ENCODE measurements around the gene CHEK1. TPM values are rescaled to one million over a fixed set of nuclear protein-coding genes. Genes with fewer than 3 reads are reported as not detected.

Gene CHEK1
- total and polyA plus RNA-seq, 2 donors (not counting 3 experiments of a cell fraction or from before 2014, with no cell fraction given): 15.0 to 66.1 TPM

DNA sequence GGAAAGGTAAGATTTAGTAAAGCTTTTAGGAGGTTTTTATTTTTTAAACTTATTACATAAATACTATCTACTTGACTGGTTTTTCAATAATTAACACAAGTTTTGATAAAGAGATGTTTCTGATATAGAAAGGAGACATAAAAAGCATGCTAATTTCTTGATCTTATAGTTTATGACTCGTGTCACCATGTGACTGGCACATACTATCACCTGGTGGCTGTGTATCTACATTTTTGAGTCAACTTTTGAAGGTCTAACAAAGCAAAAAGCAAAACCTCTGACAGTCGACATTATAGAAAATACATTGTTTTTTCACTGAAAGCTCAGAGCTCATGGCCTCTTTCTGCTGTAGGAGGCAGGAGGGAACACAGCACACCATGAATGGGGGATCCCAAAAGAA is 54.9 kb downstream of the CHEK1 start:
- DNase-seq (ENCODE audit: low read depth, low spot score) (no peak), FAIRE-seq (no peak)
- CTCF ChIA-PET: interaction anchor here (0.6 to 6.1 kb wide), 21 partner anchors 8 to 208 kb away, joined by 3 to 44 read pairs (median 4); partner anchors contain the start of genes CHEK1 and HYLS1
- H3K27ac ChIP-seq (ENCODE audit: insufficient read depth, low read depth, low read length): no peak overlapping the region
- H3K79me2 ChIP-seq (ENCODE audit: control insufficient read depth, insufficient read depth, low read length): no peaks in the 10 kb centered on the region
- no peaks in the 10 kb centered on the region for H3K9me3 ChIP-seq (replicated peaks; ENCODE audit: control insufficient read depth, insufficient read depth, low read length)
- H3K36me3 ChIP-seq (ENCODE audit: control insufficient read depth in 2 of 2, extremely low read depth in 1 of 2, insufficient read depth in 2 of 2, low read length in 2 of 2): peaks cover 2 to 11% of the 10 kb centered on the region in 2 experiments
- H4K20me1 ChIP-seq (replicated peaks; ENCODE audit: control insufficient read depth, extremely low read depth, insufficient read depth, low read length): no peaks in the 10 kb centered on the region
- no peaks in the 10 kb centered on the region for H3K9me1 ChIP-seq (replicated peaks; ENCODE audit: control insufficient read depth, extremely low read depth, insufficient read depth, low read length)
- BruUV-seq (replicated peaks): no TSS peak
- no peaks in the 10 kb centered on the region for H3K27me3 ChIP-seq (ENCODE audit: control insufficient read depth in 2 of 2, insufficient read depth in 2 of 2, low read length in 2 of 2)
- H3K4me2 ChIP-seq (ENCODE audit: insufficient read depth, low read length): no peak overlapping the region
- no peak overlapping the region for H2AFZ ChIP-seq (ENCODE audit: low read depth, low read length)
- dilution Hi-C loops (cut with MboI; ENCODE audit: extremely low pct_ligation_motif_present, low sequenced_read_pairs): no loop called here
- POLR2A ChIA-PET: no interaction called here
- TF ChIP-seq, protein P1, sequence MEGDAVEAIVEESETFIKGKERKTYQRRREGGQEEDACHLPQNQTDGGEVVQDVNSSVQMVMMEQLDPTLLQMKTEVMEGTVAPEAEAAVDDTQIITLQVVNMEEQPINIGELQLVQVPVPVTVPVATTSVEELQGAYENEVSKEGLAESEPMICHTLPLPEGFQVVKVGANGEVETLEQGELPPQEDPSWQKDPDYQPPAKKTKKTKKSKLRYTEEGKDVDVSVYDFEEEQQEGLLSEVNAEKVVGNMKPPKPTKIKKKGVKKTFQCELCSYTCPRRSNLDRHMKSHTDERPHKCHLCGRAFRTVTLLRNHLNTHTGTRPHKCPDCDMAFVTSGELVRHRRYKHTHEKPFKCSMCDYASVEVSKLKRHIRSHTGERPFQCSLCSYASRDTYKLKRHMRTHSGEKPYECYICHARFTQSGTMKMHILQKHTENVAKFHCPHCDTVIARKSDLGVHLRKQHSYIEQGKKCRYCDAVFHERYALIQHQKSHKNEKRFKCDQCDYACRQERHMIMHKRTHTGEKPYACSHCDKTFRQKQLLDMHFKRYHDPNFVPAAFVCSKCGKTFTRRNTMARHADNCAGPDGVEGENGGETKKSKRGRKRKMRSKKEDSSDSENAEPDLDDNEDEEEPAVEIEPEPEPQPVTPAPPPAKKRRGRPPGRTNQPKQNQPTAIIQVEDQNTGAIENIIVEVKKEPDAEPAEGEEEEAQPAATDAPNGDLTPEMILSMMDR (IDR thresholded peaks at IDR 0.05; ENCODE audit: extremely low read depth in 1 of 2, insufficient read depth in 1 of 2, low read depth in 1 of 2, low read length in 2 of 2): no peak
- TF ChIP-seq POLR2AphosphoS5 (IDR thresholded peaks at IDR 0.05; ENCODE audit: insufficient read depth, low read depth, low read length) (no peak), MYC (IDR thresholded peaks at IDR 0.05; ENCODE audit: low read depth, low read length) (no peak), EZH2 (IDR thresholded peaks at IDR 0.05; ENCODE audit: borderline replicate concordance, low read depth, low read length, severe bottlenecking) (no peak), POLR2A (IDR thresholded peaks at IDR 0.05; ENCODE audit: low read depth, low read length) (no peak), JUN (IDR thresholded peaks at IDR 0.05; ENCODE audit: borderline replicate concordance, insufficient read depth, insufficient read length, low read depth) (no peak), GATA2 (IDR thresholded peaks at IDR 0.05; ENCODE audit: insufficient read depth, insufficient read length, low read depth, low read length) (no peak), FOS (IDR thresholded peaks at IDR 0.05; ENCODE audit: borderline replicate concordance, insufficient read depth, low read length) (no peak)
- TF ChIP-seq, protein P2, sequence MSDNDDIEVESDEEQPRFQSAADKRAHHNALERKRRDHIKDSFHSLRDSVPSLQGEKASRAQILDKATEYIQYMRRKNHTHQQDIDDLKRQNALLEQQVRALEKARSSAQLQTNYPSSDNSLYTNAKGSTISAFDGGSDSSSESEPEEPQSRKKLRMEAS (IDR thresholded peaks at IDR 0.05; ENCODE audit: insufficient read depth, insufficient read length): no peak
- H3K4me1 ChIP-seq (ENCODE audit: control insufficient read depth, extremely low read depth, insufficient read depth, low read length): peaks cover 8% of the 10 kb centered on the region
- no peak overlapping the region for H3K9ac ChIP-seq (replicated peaks; ENCODE audit: extremely low read depth, insufficient read depth, low read length)
- no peak overlapping the region for H3K4me3 ChIP-seq (replicated peaks in 1 of 3; ENCODE audit: insufficient read depth in 1 of 3, low read depth in 1 of 3, low read length in 3 of 3)
- intact Hi-C loops (cut with micrococcal nuclease): loop anchor here (1.0 to 5.0 kb wide), 2 partner anchors 54 to 192 kb away; no protein-coding TSS in a partner anchor
